GM18517 (cell line): ENCODE data around the gene RELL2.

Source experiments
- ATAC-seq: cut with Tn5 transposase; IDR thresholded peaks from one replicate; pipeline ENCODE4 v1.9.1; 2021; ENCODE audit warnings: mild to moderate bottlenecking, moderate library complexity; ENCODE audit not compliant: unreplicated experiment

RELL2 gene

DNA sequence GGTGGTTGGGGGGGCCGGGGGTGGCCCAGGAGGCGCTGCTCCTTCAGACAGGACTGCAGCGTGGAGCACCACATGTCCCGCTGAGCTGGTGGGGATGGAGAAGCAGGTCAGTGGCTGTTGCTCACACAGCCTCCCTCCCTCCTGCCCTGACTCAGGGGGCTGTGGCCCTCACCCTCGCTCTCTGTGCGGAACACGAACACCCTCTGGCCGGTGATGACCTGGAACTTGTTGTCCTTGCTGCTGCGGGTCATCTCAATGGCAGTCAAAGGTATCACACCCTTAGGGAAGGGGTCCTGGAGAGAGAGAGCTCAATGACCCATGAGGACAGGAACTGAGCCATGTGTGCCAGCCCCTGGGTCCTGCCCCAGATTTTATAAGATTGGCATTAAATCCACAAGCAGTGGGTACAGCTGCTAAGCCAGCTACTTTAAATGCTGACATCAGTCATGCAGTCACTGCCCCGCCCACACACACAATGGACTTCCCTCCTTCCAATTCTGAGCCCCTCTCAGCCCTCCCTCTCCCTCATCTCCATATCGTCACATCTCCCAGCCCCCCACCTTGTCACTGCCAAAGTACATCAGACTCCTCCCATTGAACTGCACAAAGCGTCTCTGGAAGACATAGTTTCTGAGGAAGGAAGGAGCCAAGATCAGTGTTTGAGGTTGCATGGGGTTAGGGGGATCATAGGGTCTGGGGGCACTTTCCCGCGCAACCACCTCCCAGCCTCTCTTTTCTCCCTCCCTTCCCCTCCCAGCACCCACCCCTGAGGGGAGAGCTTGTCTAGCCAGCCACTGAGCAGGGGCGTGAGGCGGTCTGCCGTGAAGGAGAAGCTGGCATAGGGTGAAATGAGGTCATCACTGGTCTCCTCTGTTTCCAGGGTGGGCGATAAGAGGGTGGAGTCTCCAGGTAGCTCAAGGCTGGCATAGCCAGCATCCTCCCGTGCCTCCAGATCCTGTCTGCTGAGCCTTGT is 36.3 kb downstream of the RELL2 start:
- no peak for ATAC-seq

DNA sequence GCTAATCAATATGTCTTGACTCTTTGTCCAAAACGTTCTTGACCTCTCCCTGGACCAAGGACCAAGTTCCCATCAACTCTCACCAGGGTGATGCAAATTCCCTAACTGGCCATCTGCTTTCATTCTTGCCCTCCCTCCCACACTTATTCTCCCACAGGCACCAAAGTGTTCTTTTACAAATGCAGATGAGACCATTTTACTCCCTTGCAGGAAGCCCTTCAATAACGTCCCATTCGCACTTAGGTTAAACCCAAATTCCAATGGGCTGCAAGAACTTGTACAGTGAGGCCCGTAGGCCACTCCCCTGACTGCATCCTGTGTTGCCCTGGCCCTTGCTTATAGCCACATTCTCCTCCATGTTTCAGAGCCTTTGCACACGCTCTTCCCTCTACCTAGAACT is 38.0 kb downstream of the RELL2 start:
- no peak for ATAC-seq

DNA sequence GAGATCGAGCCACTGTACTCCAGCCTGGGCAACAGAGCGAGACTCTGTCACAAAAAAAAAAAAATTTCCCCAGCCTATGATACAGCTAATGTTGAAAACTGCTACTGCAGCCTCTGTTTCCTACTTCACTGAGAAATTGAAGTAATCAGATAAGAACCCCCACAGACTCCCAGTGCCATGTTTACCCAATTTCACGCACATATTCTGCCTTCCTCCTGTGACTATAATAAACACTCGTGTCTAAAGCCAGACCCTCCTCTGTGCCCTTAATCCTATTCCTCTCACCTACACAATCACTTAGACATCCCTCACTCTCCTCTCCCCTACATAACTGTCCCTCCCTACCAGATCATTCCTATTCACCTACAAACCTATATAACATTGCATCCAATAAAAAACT is 38.9 kb downstream of the RELL2 start:
- ATAC-seq, result no peak

DNA sequence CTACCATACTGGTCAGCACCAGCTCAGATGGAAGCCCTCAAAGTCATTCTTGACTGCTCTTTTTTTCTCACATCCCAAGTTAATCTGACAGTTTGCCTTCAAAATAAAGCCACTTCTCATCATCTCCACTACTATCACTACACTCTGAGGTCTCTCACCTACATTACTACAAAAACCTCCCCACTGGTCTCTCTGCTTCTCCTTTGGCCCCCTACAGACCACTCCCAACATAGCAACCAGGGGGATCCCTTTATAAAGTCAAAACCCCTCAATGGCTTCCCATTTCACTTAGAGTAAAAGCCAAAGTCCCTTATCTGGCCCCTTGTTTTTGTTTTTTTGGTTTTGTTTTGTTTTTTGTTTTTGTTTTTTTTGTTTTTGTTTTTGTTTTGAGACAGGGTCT is 40.6 kb downstream of the RELL2 start:
- ATAC-seq, result no peak

DNA sequence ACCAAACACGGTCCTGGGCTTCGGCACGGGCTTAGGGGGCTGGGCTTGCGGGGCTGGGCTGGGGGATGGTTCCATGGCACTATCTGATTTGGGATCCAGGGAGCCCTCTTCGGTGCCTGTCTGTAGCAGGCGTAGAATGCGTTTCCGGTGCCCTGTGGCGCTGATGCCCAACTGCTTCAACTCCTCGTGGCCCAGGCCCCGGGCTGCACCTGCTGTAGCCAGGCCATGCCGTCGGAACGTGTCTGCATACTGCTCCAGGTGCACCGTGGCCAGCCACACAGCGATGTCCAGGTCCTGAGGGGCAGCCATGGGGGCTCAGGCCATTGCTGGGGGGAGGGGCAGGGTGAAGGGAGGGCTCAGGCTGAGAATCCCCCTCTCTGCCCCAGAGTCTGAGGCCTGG is 43.4 kb downstream of the RELL2 start:
- ATAC-seq, result no peak

DNA sequence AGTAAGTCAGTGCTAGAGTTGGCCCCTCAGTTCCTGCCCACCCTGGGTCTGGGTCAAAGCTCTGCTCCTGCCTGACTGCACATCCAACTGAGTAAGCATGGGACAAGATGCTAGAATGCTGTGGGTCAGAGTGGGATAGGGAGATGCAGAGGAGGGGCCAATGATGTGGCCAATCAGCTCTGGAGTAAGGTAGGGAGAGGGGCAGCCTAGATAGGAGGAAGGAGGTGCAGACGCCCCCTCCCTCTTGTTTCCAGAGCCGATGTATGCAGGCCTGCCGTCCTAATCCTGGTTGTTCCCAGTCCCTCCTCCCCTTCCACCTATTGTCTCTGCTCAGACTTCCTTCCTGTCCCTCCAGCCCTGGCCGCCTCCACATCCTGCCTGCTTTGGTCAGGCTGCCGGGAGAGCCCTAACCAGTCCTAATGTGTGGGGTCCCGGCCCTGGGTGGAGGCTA is 44.0 kb downstream of the RELL2 start:
- no peak for ATAC-seq

DNA sequence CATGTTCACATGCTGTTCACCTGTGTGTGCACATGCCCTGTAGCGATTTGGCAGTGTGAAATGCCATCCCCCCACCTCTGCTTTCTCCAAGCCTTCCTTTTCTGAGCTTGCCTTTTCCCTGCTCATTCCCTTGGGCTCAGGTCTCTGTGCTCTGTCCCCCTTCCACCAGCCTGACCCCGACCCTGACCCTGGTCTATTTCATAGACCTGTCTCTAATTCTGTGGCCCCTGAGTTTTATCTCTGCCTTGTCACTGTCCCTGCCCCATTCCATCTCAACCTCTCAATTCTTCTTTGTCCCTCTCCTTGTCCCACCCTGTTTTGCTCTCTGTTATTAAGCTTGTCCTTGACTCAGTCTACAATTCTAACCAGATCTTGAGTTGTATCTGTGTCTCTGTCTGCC is 44.5 kb downstream of the RELL2 start:
- no peak for ATAC-seq

DNA sequence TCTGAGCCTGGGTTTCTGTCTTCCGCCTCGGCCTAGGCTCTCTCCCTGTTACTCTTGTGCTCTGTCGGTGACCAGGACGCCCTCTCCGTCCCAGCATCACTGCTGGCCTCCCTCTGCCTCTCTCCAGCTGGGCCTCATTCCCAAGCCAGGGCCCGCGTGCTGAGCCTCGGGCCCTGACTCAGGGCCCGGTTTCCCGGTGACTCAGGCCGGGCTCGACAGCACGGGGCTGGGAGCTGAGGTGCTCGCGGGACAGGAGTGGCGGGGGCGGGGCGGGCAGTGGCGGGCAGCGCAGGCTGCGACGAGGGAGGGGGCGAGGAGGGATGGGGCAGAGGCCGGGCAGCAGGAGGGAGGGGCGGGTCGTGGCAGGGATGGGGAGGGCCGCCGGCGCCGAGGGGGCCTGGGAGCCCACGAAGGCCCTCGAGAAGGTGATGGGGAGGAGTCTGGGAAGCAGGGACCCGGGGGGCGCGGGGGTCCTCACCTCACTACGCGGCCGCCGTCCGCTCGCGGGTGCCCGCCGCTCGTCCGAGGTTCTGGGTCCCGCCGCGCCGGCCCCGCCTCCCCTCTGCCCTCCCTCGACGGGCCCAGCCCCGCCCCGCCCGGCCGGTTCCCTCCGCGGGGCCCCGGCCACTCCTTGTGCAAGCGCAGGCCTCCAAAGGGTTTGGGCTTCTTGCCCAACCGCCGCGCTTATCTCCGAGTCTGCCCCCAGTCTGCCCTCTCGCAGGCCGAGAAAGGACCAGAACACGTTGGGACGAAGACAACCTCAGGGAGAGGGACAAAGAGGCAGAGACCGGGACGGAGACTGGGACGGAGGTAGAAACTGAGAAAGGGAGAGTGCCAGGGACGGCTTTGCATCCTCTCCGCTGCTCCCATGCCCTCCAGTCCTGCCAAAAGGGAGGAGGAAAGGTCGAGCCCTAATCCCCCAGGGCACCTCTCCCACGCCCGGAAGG is 45.2 kb downstream of the RELL2 start, which contains the start of gene ARAP3:
Gene ARAP3 (minus strand): TSS at position 536 of the 947 bp plus-strand sequence. CDS start 1,744 bp downstream, outside the sequence.
- ATAC-seq, result no peak

DNA sequence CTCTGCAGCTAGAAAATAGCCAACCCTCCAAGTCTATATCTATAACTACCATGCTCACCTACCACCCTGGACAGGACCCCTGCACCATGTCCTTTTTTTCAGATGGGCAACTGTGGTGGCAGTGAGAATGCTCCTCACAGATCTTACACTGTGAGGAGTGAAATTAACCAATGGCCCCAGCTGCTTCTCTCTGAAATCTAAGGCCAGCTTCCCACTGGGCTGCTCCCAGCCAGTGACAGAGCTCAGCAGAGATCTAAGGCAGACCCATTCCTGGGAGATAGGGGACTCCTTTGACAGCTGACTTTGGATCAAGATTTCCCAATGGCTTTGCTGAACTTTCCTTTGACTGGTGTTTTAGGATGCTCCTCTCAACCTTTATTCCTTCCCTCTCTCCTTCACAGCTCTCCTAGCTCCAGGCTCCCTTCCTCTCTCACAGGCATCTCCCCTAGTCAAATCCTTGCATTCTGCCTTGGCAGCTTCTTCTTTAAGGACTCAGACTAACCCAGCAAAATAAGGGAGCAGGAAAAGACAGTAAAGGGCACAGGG is 46.9 kb downstream of the RELL2 start:
- no peak for ATAC-seq

DNA sequence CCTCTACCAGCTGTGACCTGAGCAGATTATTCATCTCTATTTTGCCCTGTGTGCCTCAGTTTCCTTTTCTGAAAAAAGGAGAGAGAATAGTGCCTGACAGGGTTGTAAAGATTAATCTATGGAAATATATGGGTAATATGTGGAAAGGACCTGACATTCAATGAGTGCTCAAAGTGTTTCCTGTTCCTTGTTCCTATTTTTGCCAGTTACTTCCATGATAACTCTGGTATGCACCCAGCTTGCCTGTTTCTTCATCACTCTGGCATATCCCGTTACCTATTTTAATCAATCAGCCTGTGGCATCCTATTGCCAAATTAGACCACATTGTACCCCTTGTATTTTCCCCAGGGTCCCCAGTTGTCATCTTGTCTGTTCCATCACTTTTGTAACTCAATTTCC is 48.8 kb downstream of the RELL2 start:
- ATAC-seq, result no peak

DNA sequence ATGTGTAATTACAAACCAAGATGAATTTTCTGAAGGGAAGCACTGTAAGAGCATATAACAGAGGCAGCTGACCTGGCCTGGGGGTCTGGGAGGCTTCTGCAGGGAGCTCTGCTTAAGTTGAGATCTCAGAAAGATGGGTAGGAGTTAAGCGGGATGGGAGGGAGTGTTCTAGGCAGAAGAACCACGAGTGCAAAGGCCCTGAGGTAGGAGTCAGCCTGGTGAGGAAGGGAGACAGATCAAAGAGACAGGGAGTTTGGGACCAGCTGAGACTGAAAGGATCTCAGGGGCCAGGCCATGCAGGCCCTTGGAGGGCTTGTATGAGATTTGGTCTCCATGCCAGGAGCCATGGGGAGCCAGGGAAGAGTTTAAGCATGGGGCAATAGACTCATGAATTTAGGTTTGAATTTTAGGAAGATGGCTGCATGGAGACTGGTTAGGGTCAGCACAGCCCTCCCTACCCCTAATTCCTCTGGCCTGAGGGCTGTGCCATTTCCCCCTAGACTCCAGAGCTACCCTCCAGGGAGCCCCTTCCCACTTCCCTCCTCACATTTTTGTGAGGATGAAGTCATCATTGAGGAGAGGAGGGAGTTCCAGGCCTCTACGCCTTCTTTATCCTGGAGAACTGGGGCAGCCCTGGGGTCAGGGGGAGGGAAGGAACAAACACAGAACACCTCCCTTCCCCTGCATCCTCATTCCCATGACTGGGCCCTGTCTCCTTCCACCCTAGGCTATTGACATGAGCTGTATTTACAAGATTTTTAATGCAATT is 50.0 kb downstream of the RELL2 start:
- no peak for ATAC-seq
